ENCODE measurements around the gene EIF3D. TPM values are rescaled to one million over a fixed set of nuclear protein-coding genes. Genes with fewer than 3 reads are reported as not detected.

The EIF3D gene
- total and polyA plus RNA-seq, 9 of the 15 experiments (the other 6 are each of a cell fraction or from before 2014, with no cell fraction given): 191 to 422 (median 279) TPM

DNA sequence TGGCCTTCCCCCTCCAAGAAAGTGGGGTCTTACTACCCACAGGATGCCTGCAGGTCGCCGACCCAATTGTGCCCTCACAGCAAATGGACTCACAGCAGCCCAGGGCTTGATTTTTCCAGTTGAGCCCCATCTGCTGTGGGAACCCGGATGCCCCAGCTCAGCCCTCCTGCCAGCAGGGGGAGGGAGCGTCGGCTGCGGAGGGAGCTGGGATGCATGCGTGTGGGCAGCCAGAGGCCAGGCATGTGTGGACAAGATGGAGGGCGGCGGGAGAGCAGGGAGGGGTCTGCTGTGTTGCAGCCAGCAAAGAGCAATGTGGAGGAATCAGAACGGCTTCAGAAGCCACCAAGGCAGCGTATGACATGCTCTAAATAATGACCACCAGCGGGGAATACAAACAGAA lies 41.0 kb upstream of the EIF3D start (continued):
- peak; percentile 9 to 37; a peak in 1 of 4 replicates for TF ChIP-seq NRF1 (conservative IDR thresholded peaks at IDR 0.05 in 1 of 2, IDR thresholded peaks at IDR 0.05 in 1 of 2)
- no peak for TF ChIP-seq ATF7 (IDR thresholded peaks at IDR 0.05)
- peak in 1 of 2 experiments; percentile 41; a peak in 1 of 4 replicates for TF ChIP-seq RCOR1 (IDR thresholded peaks at IDR 0.05; ENCODE audit: borderline replicate concordance in 1 of 2, low read depth in 2 of 2, low read length in 2 of 2)
- TF ChIP-seq, protein P1, sequence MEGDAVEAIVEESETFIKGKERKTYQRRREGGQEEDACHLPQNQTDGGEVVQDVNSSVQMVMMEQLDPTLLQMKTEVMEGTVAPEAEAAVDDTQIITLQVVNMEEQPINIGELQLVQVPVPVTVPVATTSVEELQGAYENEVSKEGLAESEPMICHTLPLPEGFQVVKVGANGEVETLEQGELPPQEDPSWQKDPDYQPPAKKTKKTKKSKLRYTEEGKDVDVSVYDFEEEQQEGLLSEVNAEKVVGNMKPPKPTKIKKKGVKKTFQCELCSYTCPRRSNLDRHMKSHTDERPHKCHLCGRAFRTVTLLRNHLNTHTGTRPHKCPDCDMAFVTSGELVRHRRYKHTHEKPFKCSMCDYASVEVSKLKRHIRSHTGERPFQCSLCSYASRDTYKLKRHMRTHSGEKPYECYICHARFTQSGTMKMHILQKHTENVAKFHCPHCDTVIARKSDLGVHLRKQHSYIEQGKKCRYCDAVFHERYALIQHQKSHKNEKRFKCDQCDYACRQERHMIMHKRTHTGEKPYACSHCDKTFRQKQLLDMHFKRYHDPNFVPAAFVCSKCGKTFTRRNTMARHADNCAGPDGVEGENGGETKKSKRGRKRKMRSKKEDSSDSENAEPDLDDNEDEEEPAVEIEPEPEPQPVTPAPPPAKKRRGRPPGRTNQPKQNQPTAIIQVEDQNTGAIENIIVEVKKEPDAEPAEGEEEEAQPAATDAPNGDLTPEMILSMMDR (IDR thresholded peaks at IDR 0.05 in 2 of 3, conservative IDR thresholded peaks at IDR 0.05 in 1 of 3; ENCODE audit: insufficient read depth in 2 of 3, low read depth in 1 of 3, low read length in 3 of 3): peak; percentile 44 to 54 (median 49); a peak in 5 of 6 replicates
- TF ChIP-seq ZNF668 (CRISPR knock-in tag; IDR thresholded peaks at IDR 0.05): no peak
- TF ChIP-seq, protein P2, sequence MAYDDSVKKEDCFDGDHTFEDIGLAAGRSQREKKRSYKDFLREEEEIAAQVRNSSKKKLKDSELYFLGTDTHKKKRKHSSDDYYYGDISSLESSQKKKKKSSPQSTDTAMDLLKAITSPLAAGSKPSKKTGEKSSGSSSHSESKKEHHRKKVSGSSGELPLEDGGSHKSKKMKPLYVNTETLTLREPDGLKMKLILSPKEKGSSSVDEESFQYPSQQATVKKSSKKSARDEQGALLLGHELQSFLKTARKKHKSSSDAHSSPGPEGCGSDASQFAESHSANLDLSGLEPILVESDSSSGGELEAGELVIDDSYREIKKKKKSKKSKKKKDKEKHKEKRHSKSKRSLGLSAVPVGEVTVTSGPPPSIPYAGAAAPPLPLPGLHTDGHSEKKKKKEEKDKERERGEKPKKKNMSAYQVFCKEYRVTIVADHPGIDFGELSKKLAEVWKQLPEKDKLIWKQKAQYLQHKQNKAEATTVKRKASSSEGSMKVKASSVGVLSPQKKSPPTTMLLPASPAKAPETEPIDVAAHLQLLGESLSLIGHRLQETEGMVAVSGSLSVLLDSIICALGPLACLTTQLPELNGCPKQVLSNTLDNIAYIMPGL (CRISPR knock-in tag; IDR thresholded peaks at IDR 0.05): no peak
- TF ChIP-seq, protein P3, sequence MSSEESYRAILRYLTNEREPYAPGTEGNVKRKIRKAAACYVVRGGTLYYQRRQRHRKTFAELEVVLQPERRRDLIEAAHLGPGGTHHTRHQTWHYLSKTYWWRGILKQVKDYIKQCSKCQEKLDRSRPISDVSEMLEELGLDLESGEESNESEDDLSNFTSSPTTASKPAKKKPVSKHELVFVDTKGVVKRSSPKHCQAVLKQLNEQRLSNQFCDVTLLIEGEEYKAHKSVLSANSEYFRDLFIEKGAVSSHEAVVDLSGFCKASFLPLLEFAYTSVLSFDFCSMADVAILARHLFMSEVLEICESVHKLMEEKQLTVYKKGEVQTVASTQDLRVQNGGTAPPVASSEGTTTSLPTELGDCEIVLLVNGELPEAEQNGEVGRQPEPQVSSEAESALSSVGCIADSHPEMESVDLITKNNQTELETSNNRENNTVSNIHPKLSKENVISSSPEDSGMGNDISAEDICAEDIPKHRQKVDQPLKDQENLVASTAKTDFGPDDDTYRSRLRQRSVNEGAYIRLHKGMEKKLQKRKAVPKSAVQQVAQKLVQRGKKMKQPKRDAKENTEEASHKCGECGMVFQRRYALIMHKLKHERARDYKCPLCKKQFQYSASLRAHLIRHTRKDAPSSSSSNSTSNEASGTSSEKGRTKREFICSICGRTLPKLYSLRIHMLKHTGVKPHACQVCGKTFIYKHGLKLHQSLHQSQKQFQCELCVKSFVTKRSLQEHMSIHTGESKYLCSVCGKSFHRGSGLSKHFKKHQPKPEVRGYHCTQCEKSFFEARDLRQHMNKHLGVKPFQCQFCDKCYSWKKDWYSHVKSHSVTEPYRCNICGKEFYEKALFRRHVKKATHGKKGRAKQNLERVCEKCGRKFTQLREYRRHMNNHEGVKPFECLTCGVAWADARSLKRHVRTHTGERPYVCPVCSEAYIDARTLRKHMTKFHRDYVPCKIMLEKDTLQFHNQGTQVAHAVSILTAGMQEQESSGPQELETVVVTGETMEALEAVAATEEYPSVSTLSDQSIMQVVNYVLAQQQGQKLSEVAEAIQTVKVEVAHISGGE (CRISPR knock-in tag; IDR thresholded peaks at IDR 0.05): no peak
- 0 out of 2 replicates have a peak, but pooled peaks have one; percentile 35 for TF ChIP-seq POLR2G (IDR thresholded peaks at IDR 0.05; ENCODE audit: low read depth, low read length)
- TF ChIP-seq, protein P4, sequence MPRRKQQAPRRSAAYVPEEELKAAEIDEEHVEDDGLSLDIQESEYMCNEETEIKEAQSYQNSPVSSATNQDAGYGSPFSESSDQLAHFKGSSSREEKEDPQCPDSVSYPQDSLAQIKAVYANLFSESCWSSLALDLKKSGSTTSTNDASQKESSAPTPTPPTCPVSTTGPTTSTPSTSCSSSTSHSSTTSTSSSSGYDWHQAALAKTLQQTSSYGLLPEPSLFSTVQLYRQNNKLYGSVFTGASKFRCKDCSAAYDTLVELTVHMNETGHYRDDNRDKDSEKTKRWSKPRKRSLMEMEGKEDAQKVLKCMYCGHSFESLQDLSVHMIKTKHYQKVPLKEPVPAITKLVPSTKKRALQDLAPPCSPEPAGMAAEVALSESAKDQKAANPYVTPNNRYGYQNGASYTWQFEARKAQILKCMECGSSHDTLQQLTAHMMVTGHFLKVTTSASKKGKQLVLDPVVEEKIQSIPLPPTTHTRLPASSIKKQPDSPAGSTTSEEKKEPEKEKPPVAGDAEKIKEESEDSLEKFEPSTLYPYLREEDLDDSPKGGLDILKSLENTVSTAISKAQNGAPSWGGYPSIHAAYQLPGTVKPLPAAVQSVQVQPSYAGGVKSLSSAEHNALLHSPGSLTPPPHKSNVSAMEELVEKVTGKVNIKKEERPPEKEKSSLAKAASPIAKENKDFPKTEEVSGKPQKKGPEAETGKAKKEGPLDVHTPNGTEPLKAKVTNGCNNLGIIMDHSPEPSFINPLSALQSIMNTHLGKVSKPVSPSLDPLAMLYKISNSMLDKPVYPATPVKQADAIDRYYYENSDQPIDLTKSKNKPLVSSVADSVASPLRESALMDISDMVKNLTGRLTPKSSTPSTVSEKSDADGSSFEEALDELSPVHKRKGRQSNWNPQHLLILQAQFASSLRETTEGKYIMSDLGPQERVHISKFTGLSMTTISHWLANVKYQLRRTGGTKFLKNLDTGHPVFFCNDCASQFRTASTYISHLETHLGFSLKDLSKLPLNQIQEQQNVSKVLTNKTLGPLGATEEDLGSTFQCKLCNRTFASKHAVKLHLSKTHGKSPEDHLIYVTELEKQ (CRISPR knock-in tag; IDR thresholded peaks at IDR 0.05): no peak
- TF ChIP-seq KDM5B (IDR thresholded peaks at IDR 0.05; ENCODE audit: insufficient replicate concordance, low read depth, low read length): no peak
- TF ChIP-seq, protein P5, sequence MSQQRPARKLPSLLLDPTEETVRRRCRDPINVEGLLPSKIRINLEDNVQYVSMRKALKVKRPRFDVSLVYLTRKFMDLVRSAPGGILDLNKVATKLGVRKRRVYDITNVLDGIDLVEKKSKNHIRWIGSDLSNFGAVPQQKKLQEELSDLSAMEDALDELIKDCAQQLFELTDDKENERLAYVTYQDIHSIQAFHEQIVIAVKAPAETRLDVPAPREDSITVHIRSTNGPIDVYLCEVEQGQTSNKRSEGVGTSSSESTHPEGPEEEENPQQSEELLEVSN (IDR thresholded peaks at IDR 0.05; ENCODE audit: borderline replicate concordance in 1 of 2, extremely low read depth in 1 of 2, insufficient read depth in 1 of 2, insufficient read length in 1 of 2, low read depth in 1 of 2, low read length in 1 of 2, poor library complexity in 1 of 2, severe bottlenecking in 1 of 2): peak in 1 of 2 experiments; percentile 24
- no peak for TF ChIP-seq BRD9 (IDR thresholded peaks at IDR 0.05; ENCODE audit: low read depth, partially characterized antibody)
- TF ChIP-seq ZNF589 (CRISPR knock-in tag; IDR thresholded peaks at IDR 0.05; ENCODE audit: low read depth): no peak

Data from K562 (cell line).